Measurements from ENCODE around the gene GCAT.

GCAT gene

DNA sequence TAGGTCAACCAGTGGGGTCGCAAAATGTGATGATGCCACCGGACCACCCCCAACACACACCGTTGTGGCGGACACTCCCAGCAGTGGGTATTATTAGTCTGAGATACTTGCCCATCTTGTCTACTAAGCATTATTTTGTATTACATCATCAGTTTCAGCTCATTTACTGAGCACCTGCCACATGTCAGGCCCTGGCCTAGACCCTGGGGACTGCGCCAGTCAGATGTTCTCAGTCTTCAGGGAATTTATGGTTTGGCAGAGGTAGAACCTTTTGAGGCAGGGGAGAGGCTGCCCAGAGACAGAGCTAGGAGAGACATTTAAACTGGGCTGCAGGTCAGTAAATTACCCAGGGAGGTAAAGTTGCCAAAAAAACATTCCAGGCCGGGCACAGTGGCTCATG, 43.1 kb upstream of the GCAT start:
- TF ChIP-seq, protein P1, sequence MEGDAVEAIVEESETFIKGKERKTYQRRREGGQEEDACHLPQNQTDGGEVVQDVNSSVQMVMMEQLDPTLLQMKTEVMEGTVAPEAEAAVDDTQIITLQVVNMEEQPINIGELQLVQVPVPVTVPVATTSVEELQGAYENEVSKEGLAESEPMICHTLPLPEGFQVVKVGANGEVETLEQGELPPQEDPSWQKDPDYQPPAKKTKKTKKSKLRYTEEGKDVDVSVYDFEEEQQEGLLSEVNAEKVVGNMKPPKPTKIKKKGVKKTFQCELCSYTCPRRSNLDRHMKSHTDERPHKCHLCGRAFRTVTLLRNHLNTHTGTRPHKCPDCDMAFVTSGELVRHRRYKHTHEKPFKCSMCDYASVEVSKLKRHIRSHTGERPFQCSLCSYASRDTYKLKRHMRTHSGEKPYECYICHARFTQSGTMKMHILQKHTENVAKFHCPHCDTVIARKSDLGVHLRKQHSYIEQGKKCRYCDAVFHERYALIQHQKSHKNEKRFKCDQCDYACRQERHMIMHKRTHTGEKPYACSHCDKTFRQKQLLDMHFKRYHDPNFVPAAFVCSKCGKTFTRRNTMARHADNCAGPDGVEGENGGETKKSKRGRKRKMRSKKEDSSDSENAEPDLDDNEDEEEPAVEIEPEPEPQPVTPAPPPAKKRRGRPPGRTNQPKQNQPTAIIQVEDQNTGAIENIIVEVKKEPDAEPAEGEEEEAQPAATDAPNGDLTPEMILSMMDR (IDR thresholded peaks at IDR 0.05; ENCODE audit: borderline replicate concordance, insufficient read depth, low read depth, low read length), result no peak
- H3K4me3 ChIP-seq (ENCODE audit: low read depth, low read length), result no peak overlapping the region

DNA sequence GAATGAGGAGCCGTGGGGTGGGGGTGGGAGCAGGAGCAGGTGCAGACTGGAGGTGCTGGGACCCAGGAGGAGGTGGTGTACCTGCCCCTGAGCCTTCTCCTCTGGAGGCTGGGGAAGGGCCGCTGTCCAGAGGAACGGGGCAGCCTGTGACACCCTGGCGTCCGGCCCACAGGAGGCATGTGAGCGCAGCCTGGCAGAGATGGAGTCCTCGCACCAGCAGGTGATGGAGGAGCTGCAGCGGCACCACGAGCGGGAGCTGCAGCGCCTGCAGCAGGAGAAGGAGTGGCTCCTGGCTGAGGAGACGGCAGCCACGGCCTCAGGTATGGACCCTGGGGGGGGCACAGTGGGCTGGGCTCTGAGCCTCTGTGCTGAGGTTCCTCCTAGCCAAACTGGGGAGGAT, 42.2 kb upstream of the GCAT start:
- TF ChIP-seq, protein P1 (IDR thresholded peaks at IDR 0.05; ENCODE audit: borderline replicate concordance, insufficient read depth, low read depth, low read length), result no peak
- no peak overlapping the region for H3K4me3 ChIP-seq (ENCODE audit: low read depth, low read length)

DNA sequence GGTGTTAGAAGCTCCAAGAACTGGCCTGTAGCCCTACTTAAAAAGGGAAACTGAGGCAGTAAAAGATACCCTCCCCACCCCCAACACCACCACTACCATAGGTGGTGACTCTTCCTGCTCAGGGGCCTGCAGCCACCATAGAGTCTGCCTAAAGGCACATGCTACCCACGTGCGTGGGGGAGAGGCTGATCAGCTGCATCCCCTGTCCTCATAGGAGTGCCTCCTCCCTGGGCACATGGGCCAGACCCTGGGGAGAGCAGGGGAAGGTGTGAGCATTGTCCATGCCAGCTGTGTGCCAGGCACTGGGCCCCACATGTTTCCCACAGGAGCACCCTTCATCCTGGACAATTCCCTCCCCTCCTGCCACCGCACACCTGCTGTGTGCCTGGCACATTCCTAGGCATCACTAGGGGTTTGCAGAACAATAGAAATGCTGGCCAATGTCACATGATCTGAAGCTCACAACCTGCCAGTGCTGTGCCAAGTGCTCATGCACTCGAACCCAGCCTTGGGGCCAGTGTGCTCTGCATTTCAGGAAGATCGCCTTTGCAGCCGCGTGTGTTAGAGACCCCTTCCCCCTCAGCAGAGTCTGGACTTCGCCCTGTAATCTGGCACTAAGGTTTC, 41.7 kb upstream of the GCAT start:
- TF ChIP-seq, protein P1 (IDR thresholded peaks at IDR 0.05; ENCODE audit: borderline replicate concordance, insufficient read depth, low read depth, low read length), result no peak
- no peak overlapping the region for H3K4me3 ChIP-seq (ENCODE audit: low read depth, low read length)

DNA sequence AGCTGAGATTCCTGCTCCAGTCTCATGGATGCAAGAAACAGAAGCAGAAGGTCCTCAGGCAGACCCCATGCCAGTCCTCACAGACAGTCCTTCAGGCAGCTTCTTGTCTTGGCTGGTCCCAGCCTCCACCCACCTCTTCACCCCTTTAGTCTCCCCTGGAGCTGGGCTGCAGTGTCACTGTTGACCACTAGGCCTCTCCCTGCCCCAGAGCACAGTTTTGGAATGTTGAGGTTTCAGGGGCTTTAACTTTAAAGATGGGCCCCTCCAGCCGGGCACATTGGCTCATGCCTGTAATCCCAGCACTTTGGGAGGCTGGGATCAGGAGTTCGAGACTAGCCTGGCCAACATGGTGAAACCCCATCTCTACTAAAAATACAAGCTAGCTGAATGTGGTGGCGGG, 39.5 kb upstream of the GCAT start:
- H3K4me3 ChIP-seq (ENCODE audit: low read depth, low read length), result no peak overlapping the region
- TF ChIP-seq, protein P1 (IDR thresholded peaks at IDR 0.05; ENCODE audit: borderline replicate concordance, insufficient read depth, low read depth, low read length), result peak; percentile 50; the same call in 1 of the 2 replicates

DNA sequence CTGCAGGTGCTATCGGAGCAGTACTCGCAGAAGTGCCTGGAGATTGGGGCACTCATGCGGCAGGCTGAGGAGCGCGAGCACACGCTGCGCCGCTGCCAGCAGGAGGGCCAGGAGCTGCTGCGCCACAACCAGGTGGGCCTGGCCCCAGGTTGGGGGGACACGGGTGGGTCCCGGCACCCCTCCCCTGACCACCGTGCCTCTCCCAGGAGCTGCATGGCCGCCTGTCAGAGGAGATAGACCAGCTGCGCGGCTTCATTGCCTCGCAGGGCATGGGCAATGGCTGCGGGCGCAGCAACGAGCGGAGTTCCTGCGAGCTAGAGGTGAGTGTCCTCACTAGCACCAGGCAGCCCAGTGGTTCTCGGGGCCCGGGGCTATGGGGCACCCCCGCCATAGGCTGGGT, 38.7 kb upstream of the GCAT start:
- TF ChIP-seq, protein P1 (IDR thresholded peaks at IDR 0.05; ENCODE audit: borderline replicate concordance, insufficient read depth, low read depth, low read length), result no peak
- H3K4me3 ChIP-seq (ENCODE audit: low read depth, low read length), result no peak overlapping the region

DNA sequence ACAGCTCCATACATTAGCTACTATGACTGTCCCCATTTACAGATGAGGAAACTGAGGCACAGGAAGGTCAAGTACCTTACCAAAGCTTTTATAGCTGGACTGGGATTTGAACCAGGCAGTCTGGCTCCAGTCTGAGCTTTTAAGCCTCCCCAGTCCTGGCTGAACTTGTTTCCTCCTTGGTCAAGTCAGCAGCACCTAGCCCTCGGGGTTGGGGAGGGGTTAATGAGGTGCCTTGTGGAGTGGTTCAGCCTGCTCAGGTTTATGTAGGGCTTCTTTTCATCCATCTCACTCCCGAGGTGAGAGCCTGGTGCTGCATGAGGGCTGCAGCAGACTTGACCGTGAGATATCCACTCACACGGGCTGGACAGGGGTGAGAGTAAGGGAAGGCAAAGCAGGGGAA, 36.7 kb upstream of the GCAT start:
- H3K4me3 ChIP-seq (ENCODE audit: low read depth, low read length), result no peak overlapping the region
- TF ChIP-seq, protein P1 (IDR thresholded peaks at IDR 0.05; ENCODE audit: borderline replicate concordance, insufficient read depth, low read depth, low read length), result no peak

DNA sequence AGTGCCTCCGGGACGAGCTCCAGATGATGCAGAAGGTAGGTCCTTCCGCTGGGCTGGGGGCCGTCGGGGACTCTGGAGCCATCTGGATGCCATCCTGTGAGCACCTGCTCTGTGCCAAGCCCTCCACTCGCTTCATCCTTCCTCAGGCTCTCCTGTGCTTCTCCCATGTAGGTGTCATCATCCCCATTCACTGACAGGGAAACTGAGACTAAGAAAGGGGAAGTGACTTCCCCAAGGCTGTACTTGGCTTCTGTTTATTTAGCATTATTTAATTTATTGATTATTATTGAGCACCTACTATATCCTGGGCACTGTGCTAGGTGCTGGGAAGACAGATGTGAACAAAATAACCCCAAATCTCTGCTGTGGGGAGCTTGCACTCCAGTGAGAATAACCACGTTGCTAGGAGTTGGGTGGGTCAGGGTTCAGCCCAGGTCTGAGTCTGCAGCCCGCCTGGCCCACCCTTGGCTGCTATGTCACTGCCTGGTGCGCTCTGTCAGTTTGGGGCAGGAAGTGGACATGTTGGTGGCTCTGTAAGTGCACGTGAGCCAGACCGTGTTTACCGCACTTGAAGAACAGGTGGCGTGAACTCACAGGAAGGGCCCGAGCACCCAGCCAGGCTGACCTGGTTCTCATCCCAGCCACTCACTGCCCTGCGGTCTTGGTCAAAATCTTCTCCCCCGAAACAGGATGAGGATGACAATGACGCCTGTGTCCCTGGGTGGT, 35.9 kb upstream of the GCAT start:
- H3K4me3 ChIP-seq (ENCODE audit: low read depth, low read length), result no peak overlapping the region
- TF ChIP-seq, protein P1 (IDR thresholded peaks at IDR 0.05; ENCODE audit: borderline replicate concordance, insufficient read depth, low read depth, low read length), result no peak

Measured in GM12875 (cell line).